ENCODE results near the gene TOX2.

GRCh38 chr20:43949248-43949647 is 34.6 kb downstream of the TOX2 start:
- TF ChIP-seq, protein P1, sequence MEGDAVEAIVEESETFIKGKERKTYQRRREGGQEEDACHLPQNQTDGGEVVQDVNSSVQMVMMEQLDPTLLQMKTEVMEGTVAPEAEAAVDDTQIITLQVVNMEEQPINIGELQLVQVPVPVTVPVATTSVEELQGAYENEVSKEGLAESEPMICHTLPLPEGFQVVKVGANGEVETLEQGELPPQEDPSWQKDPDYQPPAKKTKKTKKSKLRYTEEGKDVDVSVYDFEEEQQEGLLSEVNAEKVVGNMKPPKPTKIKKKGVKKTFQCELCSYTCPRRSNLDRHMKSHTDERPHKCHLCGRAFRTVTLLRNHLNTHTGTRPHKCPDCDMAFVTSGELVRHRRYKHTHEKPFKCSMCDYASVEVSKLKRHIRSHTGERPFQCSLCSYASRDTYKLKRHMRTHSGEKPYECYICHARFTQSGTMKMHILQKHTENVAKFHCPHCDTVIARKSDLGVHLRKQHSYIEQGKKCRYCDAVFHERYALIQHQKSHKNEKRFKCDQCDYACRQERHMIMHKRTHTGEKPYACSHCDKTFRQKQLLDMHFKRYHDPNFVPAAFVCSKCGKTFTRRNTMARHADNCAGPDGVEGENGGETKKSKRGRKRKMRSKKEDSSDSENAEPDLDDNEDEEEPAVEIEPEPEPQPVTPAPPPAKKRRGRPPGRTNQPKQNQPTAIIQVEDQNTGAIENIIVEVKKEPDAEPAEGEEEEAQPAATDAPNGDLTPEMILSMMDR (conservative IDR thresholded peaks at IDR 0.05 in 1 of 2, IDR thresholded peaks at IDR 0.05 in 1 of 2; ENCODE audit: extremely low read depth in 1 of 2, insufficient read depth in 1 of 2, low read depth in 1 of 2, low read length in 2 of 2), result no peak
- TF ChIP-seq EZH2 (IDR thresholded peaks at IDR 0.05; ENCODE audit: borderline replicate concordance, low read length), result no peak

Measured in mammary epithelial cell (primary cell).